ENCODE data around the gene MCC.

GRCh38 chr5:113177225-113177624 is 311.0 kb downstream of the MCC start:
- TF ChIP-seq POLR2A (IDR thresholded peaks at IDR 0.05) (no peak), CTCF (IDR thresholded peaks at IDR 0.05) (no peak)

Measured in ovary (tissue), 3 donors.